Stimulated activated naive CD8-positive, alpha-beta T cell treated with anti-CD3 and anti-CD28 coated beads, Interleukin-15, Interleukin-2, amounts not matched to agents 100 U/mL and 50 U/mL, for 24 hours (primary cell): ENCODE data around the gene BRAF.
"Not testable (repeated sequence)": the region's sequence is repeated elsewhere in the genome, so short reads cannot be mapped to it uniquely, and the experiment has no call there.

Experiments
- ATAC-seq: fragments of 150-1000 bp; cut with Tn5 transposase; one replicate; pipeline ENCODE4 v1.10.0; 2021
- DNase-seq: peaks from one replicate; pipeline ENCODE4 v3.0.0; 2021

BRAF gene

DNA sequence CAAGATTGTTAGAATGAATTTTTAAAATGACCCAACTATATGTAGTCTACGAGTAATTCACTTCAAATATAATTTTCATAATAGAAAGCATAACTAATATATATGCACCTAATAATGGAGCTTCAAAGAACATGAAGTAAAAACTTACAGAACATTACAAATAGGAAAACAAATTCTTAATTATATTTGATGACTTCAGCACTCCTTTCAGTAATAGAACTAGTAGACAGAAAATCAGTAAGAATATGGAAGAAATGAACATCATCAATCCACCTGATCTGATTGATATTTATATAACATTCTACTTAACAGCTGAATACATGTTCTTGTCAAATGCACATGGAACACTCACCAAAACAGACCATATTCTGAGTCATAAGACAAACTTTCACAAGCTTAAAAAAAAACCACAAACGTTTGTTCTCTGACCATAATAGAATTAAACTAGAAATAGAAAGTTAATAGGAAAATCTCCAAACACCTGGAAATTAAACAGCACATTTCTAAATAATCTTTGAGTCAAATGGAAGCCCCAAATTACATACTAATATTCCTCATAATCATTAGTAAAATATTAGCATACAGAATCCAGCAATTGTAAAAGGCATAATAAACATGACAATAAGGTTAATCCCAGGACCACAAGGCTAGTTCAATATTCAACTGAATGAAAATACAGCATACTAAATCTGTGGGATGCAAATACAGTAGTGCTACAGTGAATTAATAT is 48.0 kb downstream of the BRAF start:
- ATAC-seq: peak; percentile 61
- no peak for DNase-seq

DNA sequence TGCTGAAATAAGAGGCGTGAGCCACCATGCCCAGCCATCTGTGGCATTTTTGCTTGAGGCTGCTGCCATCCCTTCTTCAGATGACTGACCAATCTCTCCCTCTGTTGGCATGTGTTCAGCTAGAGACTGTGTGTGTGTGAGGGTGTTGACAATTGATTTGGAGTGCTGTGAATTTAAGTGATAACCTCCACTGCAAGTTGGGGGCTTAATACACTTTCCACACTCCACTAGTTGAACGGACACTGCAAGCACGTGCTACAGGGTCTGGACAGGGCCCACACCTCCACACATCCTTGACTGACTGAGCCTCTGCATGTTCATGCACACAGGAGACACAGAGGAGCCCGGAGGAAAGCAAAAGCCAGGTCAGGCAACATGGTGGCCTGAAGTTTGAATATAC is 51.3 kb downstream of the BRAF start:
- no peak for DNase-seq
- ATAC-seq: no peak

DNA sequence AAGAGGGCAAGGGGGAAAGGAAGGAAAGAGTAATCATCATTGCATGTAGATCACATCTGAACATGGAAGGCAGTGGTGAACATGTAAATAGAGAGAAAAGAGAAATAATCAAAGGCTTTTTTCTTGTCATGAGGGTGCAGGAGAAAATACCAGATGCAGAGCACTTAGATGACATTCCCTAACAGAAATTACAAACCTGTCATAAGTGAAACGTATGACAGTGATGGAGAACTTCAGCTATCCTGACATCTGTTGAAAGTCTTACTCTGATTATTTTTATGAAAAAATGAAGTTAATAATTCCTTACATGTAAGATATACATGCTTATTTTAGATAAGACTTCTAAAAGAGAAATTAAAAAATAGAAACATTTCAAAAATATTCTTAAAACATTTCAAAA is 54.7 kb downstream of the BRAF start:
- no peak for DNase-seq
- no peak for ATAC-seq

DNA sequence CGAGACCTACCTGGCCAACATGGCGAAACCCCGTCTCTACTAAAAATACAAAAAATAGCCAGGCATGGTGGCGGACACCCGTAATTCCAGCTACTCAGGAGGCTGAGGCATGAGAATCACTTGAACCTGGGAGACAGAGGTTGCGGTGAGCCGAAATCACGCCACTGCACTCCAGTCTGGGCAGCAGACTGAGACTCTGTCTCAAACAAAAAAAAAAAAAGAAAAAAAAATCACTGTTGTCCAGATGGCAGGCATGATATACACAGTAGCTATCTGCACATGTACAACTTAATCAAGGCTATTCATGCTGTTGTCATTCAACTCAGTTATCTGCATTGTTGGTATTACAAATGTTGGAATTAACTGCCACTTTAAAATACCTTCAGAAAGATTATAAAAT is 55.3 kb downstream of the BRAF start:
- DNase-seq (no peak), ATAC-seq (no peak)

DNA sequence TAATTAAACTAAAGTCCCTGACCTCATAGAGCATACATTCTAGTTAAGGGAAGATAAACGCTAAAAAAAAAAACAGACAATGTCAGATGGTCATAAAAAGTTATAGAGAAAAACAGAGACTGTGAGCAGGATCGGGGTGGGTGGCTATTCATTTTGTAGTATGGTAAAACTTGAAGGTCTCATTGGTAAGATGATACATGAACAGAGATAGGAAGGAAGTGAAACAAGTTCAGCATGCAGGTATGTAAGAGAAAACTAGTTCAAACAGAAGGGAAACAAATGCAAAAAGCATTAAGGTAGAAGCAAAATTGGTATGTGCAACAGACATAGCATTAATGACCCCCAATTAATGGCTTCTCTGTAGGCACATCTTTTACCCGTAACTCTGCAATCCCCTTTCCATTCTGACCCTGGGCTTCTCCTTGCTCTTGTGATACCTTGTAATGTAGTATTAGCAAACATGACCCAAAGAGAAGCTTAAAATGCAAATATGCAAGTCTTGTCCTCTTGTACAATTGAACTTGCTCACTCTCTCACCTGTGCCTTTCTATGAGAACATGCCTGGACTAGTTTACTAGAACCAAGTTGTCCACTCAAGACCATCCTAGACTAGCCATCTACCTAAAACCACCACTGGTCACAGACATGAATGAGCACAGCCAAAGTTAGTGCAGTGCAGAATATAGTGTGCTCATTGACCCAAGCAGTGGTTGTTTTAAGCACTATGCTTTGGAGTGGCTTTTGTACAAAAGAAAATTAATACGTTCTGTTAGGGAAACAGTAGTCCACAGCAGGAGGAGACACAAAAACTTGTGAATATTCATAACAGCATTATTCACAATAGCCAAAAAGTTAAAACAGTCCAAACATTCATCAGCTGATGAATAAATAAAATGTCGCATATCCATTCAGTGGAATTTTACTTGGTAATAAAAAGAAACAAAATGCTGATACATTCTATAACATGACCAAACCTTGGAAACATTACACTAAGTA is 57.0 kb downstream of the BRAF start:
- no peak for ATAC-seq
- no peak for DNase-seq

DNA sequence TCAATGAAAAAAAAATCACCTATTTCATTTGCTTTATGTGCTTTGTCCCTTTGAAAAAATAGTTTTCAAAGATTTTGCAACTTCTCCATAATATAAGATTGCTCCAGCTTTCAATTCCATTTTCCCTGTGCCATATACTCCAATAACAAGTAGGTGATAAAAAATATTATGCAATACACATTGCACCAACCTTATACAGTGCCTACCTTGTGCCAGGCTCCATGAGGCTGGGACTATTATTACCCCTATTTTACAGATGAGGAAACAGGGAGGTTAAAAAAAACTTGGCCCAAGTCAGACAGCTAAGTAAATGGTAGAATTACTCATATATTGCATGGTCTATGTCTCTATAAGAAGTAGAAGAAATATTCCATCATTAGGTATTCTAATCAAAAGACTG is 57.8 kb downstream of the BRAF start:
- no peak for ATAC-seq
- DNase-seq: no peak

DNA sequence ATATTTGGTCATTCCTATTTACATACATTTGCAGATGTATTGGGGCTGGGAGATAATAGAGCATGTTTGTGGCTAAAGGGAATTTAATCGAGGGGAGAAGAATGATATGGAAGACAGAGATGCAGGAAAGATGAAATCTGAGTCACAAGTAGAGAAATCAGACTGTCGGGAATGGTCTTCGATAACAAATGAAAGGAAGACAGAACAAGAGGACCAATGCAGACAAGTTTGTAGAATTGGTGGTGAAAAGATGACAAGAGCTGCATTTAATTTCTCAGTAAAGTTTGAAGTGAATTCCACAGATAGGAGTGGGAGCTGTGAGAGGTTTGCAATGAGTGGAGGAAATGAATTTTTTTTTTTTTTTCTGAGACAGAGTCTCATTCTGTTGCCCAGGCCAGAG is 60.0 kb downstream of the BRAF start:
- no peak for ATAC-seq

DNA sequence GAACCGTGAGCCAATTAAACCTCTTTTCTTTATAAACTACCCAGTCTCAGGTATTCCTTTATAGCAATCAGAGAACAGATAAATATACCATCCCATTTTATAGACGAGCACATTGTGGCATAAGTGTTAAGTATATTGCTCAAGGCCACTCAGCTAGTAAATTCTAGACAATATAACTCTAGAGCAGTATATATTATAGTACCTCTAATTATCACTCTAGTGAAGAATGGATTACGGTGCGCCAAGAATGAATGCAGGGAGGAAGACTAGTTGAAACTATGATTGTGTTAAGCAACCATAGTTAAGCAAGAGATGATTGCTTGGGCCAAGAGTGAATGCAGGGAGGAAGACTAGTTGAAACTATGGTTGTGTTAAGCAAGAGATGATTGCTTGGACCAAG is 60.9 kb downstream of the BRAF start:
- no peak for ATAC-seq
- DNase-seq: no peak

More for the DNA sequence above, 60.0 kb downstream of the BRAF start:
- DNase-seq: no peak

DNA sequence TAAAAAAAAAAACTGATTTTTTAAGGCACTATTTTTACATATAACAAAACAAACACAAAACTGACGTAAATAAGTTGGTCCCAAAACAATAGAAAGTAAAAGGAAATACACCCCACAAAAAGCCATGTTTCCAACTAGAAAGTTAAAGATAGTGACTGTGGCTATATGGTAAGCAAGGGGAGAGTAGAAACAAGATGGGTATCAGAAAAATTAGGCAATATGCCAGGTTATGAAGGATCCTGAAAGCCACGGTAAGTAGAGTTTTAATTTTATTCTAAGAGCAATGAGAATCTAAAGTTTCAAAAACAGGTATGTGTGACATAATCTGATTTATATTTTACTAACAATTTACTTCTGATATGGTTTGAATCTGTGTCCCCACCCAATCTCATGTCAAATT is 61.5 kb downstream of the BRAF start:
- ATAC-seq: no peak
- DNase-seq: no peak

DNA sequence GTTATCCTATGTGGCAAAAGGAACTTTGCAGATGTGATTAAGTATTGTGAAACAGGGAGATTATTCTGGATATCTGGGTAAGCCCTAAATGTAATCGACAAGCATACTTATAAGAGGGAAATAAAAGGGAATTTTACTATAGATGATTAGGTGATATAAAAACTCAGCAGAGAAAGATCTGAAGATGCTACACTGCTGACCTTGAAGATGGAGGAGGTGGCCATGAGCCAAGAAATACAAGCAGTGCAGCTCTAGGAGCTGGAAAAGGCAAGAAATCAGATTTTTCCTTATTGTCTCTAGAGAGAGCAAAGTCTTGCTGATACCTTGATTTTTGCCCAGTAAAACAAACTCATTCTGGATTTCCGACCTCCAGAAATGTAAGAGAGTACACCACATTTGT is 67.7 kb downstream of the BRAF start:
- DNase-seq: no peak
- ATAC-seq: no peak

DNA sequence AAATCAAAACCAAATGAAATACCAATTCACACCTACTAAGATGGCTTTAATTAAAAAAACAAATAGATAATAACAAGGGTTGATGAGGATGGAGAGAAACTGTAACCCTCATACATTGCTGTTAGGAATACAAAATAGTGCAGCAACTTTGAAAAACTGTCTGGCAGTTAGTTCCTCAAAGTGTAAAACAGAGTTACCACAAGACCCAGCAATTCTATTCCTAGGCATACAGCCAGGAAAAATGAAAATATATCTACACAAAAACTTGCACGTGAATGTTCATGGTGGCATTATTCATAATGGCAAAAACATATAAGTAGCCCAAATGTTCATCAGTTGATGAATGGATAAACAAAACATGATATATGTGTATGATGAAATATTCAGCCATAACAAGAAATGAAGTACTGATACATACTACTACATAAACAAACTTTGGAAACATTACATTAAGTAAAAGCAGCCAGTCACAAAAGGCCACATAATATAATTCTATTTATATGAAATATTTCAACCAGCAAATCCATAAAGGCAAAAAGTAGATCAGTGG is 83.5 kb downstream of the BRAF start:
- ATAC-seq (no peak), DNase-seq (no peak)

DNA sequence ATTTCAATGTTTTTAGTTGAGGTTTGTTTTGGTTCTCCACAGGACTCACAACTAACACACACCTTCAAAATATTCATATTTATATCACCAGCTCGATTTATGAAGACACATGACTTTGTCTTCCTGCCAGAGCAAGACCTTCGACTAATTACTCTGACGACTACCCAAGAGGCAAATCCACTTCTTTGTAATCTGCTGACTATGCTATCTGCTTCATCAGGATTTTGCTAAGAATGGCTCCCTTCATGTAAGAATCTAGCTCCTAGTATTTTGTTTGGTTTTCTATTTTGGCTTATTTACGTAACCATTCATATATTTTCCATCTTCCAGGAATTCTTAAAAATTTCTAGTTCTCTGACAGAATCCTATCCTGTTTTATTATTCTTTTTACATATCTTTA is 93.0 kb downstream of the BRAF start:
- DNase-seq (no peak), ATAC-seq (no peak)

DNA sequence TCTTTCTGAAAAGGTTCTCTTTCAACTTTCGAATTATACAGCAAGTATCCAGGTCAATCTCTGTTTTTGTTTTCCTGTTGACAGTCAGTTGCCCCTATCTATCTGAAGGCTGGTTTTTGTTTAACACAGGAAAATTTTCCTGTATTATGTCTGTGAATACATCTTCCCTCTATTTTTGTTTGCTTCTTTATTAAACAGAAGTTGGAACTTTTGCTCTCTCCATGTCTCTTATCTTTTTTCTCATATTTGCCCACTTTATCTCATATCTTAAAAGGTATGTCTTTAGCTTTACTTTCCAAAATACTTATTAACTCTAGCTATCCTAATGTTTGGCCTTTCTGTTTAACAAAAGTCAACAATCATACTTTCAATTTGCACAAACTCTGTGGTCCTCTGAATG is 95.0 kb downstream of the BRAF start:
- ATAC-seq: no peak
- no peak for DNase-seq

DNA sequence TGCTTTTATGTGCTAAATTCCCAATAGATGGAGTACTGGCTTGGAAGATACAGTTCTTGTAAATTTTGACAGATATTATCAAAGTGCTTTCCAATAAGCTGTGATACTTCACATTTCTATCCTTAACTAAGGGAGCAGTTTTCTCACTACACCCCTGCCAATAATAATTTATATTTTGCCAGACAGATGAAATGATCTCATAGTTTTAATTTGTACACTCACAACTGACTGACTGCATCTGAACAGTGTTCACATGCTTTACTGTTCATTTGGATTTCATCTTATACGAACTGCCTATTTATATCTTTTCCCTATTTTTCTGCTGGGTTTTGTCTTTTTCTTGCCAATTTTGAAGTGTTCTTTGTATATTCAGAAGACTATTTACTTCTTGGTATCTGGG is 96.0 kb downstream of the BRAF start:
- no peak for ATAC-seq
- no peak for DNase-seq

DNA sequence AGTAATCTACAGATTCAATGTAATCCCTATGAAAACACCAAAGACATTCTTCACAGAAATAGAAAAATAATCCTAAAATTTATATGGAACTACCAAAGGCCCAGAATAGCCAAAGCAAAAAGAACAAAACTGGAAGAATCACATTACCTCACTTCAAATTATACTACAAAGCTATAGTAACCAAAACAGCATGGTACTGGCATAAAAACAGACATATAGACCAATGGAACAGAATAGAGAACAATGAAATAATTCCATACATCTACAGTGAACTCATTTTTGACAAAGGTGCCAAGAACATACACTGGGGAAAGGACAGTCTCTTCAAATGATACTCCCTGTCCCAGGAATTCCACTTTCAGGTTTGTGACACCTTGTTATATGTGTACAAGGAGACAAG is 107.3 kb downstream of the BRAF start:
- not testable (repeated sequence) for ATAC-seq

DNA sequence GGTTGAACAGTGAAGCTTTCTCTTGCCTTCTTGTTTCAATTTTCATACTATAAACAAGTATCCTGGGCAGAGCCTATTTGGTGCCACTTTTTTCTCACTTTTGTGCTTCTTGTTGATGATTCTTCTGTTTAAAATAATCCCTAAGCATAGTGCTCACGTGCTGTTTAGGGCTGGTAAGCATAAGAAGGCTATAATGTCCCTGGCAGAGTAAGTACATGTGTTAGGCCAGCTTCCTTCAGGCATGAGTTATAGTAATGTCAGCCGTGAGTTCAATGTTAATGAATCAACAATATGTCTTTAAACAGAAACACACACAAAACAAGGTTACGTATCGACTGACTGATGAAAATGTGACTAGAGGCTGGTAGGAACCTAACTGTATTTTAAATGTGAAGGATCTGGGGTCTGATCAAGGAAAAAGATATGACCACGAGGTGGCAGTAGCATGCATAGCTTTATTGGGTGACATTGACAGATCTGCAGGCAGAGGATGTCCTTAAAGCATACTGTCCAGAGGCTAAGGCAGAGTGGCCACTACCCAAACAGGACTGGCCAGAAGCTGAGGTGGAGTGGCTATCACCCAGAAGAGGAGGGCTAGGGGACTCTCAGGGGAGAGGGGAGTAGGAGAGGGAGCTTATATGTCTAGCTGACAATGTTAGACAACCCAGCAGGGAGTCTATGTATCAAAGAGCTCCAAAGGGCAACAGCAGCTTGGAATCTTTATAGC is 113.7 kb downstream of the BRAF start:
- ATAC-seq: peak; percentile 78
- peak; percentile 61 for DNase-seq

More for the DNA sequence above, 107.3 kb downstream of the BRAF start:
- DNase-seq: not testable (repeated sequence)

DNA sequence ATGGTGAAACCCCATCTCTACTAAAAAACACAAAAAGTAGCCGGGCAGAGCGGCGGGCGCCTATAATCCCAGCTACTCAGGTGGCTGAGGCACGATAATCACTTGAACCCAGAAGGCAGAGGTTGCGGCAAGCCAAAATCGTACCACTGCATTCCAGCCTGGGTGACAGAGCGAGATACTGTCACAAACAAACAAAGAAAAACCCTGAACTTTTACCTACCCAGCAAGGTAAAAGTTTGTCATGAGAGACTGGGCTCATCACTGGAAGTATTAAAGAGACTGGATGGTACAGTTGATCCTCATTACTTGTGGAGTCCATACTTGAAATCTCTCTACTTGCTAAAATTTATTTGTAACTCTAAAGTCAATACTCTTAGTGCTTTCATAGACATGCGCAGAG is 114.3 kb downstream of the BRAF start:
- no peak for ATAC-seq
- no peak for DNase-seq

DNA sequence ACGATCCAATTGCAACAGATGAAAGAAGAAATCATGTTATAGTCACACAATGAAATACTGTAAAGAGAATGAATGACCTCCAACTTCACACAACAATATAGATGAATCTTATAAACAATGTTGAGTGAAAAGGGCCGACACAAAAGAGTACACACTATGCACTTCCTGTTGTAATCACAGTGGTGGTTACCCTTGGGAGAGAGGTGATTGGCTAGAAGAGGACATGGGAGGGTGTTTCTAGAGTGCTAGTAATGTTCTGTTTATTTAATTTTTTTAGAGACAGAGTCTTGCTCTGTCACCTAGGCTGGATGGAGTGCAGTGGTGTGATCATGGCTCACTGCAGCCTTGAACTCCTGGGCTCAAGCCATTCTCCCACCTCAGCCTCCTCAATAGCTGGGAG is 145.8 kb downstream of the BRAF start:
- DNase-seq (no peak), ATAC-seq (no peak)

DNA sequence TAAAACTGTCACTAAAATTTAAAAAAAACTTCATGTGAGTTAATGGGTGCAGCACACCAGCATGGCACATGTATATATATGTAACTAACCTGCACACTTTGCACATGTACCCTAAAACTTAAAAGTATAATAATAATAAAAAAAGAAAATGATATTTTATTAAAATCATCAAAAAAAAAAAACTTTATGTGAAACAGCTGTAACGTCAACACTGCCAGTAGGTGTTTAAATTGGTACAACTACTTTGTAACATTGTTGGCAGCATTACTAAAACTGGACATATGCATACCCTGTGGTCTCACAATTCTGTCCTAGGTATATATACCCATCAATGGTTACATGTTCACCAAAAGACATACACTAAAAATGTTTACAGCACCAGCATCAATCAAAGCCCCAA is 146.2 kb downstream of the BRAF start:
- DNase-seq: no peak
- ATAC-seq: no peak

DNA sequence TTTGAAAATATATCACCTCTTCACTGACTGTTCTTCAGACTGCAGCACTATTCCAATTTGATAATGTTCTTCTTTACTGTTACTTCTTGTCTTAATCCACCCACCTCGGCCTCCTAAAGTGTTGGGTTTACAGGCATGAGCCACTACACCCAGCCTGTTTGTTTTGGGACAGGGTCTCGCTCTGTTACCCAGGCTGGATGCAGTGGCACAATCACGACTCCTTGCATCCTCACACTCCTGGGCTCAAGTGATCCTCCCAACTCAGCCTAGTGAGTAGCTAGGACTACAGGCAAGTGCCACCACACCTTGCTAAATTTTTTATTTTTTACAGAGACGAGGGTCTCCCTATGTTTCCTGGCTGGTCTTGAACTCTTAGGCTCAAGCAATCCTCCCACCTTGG is 150.4 kb downstream of the BRAF start:
- DNase-seq (no peak), ATAC-seq (no peak)

DNA sequence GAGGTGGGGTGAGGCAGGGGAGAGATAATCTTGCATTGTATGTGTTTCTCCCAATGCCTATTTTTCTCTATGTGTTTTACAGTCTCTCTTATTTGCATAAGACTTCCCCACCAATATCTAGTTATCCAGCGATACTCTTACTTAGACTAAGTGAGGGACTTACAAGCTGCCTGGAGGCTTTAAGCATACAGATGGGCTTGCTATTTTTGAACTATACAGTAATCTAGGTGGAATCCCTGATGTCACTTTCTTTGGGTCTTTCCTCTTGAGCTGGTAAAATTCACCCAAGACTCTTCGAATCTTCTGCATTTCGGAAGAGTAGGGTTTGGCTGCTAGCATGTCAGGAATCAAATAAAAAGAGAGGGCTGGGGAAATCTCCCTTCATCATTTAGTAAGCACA is 151.6 kb downstream of the BRAF start:
- DNase-seq (no peak), ATAC-seq (no peak)

DNA sequence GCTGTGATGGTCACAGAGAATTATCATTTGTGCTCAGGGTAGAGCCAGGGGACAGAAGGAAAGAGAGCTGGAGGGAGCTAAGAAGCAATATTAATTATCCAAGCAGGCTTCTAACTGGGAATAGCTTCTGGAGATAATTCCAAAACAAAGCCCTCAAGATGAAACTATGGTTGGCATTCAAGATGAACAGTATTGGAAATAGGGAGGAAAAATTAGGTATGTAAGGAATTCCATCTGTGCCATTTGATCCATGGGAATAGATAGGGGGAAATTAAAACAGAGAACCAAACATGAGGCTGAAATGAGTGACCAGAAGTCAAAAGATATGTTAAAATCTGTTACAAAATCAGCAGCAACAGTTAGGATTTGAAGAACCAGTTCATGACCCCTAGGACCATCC is 152.9 kb downstream of the BRAF start:
- no peak for DNase-seq
- ATAC-seq: no peak

DNA sequence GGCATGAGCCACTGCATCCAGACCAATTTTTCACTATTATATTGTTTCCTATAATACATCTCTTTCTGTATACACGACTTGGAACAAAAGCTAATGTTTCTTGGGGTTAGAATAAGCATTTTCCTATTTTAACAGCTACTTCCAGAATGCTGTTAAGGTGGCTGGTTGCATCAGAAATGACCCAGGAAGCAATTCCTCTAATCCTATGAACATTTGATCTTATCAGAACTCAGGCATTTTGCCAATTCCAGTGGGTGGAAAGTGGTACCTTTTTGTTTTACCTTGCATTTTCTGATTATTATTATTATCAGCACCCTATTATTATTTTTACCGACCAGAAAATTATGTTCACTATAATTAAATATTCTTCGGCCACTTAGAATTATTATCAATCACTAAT is 154.9 kb downstream of the BRAF start:
- DNase-seq: no peak
- no peak for ATAC-seq
